Occipital lobe (tissue), 2 donors: ENCODE measurements around the gene FMN1. TPM values are rescaled to one million over a fixed set of nuclear protein-coding genes. Genes with fewer than 3 reads are reported as not detected.

Experiments used
- small RNA-seq: library from RNA; depleted of rRNA; stranded (forward); fragments of <200 nt; gene quantifications from one replicate; pipeline ENCODE3, GENCODE V24; 2014
- total RNA-seq: library from RNA; depleted of rRNA; stranded (reverse); fragments of >200 nt; gene quantifications from one replicate; pipeline ENCODE4 v1.2.3, GENCODE V29; 2014

The FMN1 gene
- total RNA-seq, 1 donor from 2014 or later: 3.9 TPM

Small RNAs within 50 kb of the gene (small RNA-seq; reads per million reads assigned to genes)
- not detected for gene RF00591

Other genes with a start within 250 kb of the FMN1 start
- gene RYR3, start 116.3 kb upstream of the FMN1 start, total RNA-seq: 15.4 TPM